Measurements from ENCODE around the gene LCE1A. TPM values are rescaled to one million over a fixed set of nuclear protein-coding genes. Genes with fewer than 3 reads are reported as not detected.

LCE1A gene
- polyA plus RNA-seq, result not detected

GRCh38 chr1:152827173-152827572 is at the start of gene LCE1A:
LCE1A (plus strand) TSS chr1:152827473; CDS start chr1:152827473, 0 bp downstream.
- H3K36me3 Mint-ChIP-seq, result peaks cover 1% of the 10 kb centered on the region
- H3K27me3 Mint-ChIP-seq, result peaks cover 24% of the 10 kb centered on the region
- no peak within 1 kb of the TSS for H3K27ac Mint-ChIP-seq
- no peaks in the 10 kb centered on the region for H3K4me1 Mint-ChIP-seq
- no peak within 1 kb of the TSS for H3K4me3 Mint-ChIP-seq
- H3K9me3 Mint-ChIP-seq, result peaks cover 0 to 5% (median 2%) of the 10 kb centered on the region in 3 donors

- no peak overlapping the region for H3K4me3 Mint-ChIP-seq
- H3K9me3 Mint-ChIP-seq, result peaks cover 0 to 2% (median 2%) of the 10 kb centered on the region in 3 donors
- H3K27me3 Mint-ChIP-seq, result peaks cover 7% of the 10 kb centered on the region
- H3K27ac Mint-ChIP-seq, result peak overlapping the region in 1 of 3 donors; percentile 53
- H3K36me3 Mint-ChIP-seq, result peaks cover 2% of the 10 kb centered on the region
- peaks cover 0 to 2% (median 0%) of the 10 kb centered on the region in 3 donors for H3K4me1 Mint-ChIP-seq
Observed at GRCh38 chr1:152777510-152778137, 49.6 kb upstream of the LCE1A start.

GRCh38 chr1:152783095-152783494 is 44.2 kb upstream of the LCE1A start:
- Mint-ChIP-seq H3K36me3 (no peaks in the 10 kb centered on the region), H3K27ac (no peak overlapping the region), H3K4me3 (no peak overlapping the region), H3K27me3 (peaks cover 4% of the 10 kb centered on the region), H3K4me1 (no peaks in the 10 kb centered on the region), H3K9me3 (no peaks in the 10 kb centered on the region)

GRCh38 chr1:152786077-152786476 is 41.2 kb upstream of the LCE1A start, which contains the start of gene LCE1E:
LCE1E (plus strand) TSS chr1:152786257; CDS start chr1:152787300, 1,043 bp downstream.
- Mint-ChIP-seq H3K4me3 (no peak within 1 kb of the TSS), H3K36me3 (no peaks in the 10 kb centered on the region), H3K9me3 (no peaks in the 10 kb centered on the region), H3K4me1 (no peaks in the 10 kb centered on the region), H3K27me3 (peaks cover 8% of the 10 kb centered on the region), H3K27ac (no peak within 1 kb of the TSS)

- Mint-ChIP-seq H3K27me3 (peaks cover 6% of the 10 kb centered on the region), H3K4me1 (no peaks in the 10 kb centered on the region), H3K9me3 (peaks cover 0 to 2% (median 2%) of the 10 kb centered on the region in 3 donors), H3K36me3 (no peaks in the 10 kb centered on the region), H3K27ac (no peak overlapping the region), H3K4me3 (no peak overlapping the region)
Observed at GRCh38 chr1:152795686-152796085, 31.6 kb upstream of the LCE1A start.

GRCh38 chr1:152796421-152796820 is 30.9 kb upstream of the LCE1A start, which contains the start of gene LCE1D:
LCE1D (plus strand) TSS chr1:152796721; CDS start chr1:152797795, 1,074 bp downstream.
- no peaks in the 10 kb centered on the region for H3K36me3 Mint-ChIP-seq
- no peaks in the 10 kb centered on the region for H3K4me1 Mint-ChIP-seq
- peaks cover 11% of the 10 kb centered on the region for H3K27me3 Mint-ChIP-seq
- peaks cover 0 to 2% (median 2%) of the 10 kb centered on the region in 3 donors for H3K9me3 Mint-ChIP-seq
- H3K27ac Mint-ChIP-seq, result no peak within 1 kb of the TSS
- H3K4me3 Mint-ChIP-seq, result no peak within 1 kb of the TSS

GRCh38 chr1:152801333-152801732 is 25.9 kb upstream of the LCE1A start:
- peaks cover 0 to 2% (median 2%) of the 10 kb centered on the region in 3 donors for H3K9me3 Mint-ChIP-seq
- no peak overlapping the region for H3K4me3 Mint-ChIP-seq
- no peaks in the 10 kb centered on the region for H3K36me3 Mint-ChIP-seq
- no peaks in the 10 kb centered on the region for H3K4me1 Mint-ChIP-seq
- H3K27ac Mint-ChIP-seq, result no peak overlapping the region
- peaks cover 13% of the 10 kb centered on the region for H3K27me3 Mint-ChIP-seq

GRCh38 chr1:152806576-152806975 is 20.7 kb upstream of the LCE1A start, which contains the start of gene LCE1C:
LCE1C (minus strand) TSS chr1:152806651; CDS start chr1:152805478, 1,173 bp downstream.
- no peak within 1 kb of the TSS for H3K27ac Mint-ChIP-seq
- no peaks in the 10 kb centered on the region for H3K4me1 Mint-ChIP-seq
- peaks cover 7% of the 10 kb centered on the region for H3K27me3 Mint-ChIP-seq
- no peaks in the 10 kb centered on the region for H3K36me3 Mint-ChIP-seq
- H3K9me3 Mint-ChIP-seq, result peaks cover 0 to 3% (median 0%) of the 10 kb centered on the region in 3 donors
- H3K4me3 Mint-ChIP-seq, result no peak within 1 kb of the TSS

- no peak overlapping the region for H3K27ac Mint-ChIP-seq
- H3K4me1 Mint-ChIP-seq, result no peaks in the 10 kb centered on the region
- no peaks in the 10 kb centered on the region for H3K36me3 Mint-ChIP-seq
Observed at GRCh38 chr1:152811050-152811449, 16.2 kb upstream of the LCE1A start.

GRCh38 chr1:152811671-152812070 is 15.6 kb upstream of the LCE1A start, which contains the start of gene LCE1B:
LCE1B (plus strand) TSS chr1:152811971; CDS start chr1:152812447, 476 bp downstream.
- H3K4me1 Mint-ChIP-seq, result no peaks in the 10 kb centered on the region
- no peaks in the 10 kb centered on the region for H3K36me3 Mint-ChIP-seq

More at GRCh38 chr1:152811050-152811449, 16.2 kb upstream of the LCE1A start:
- Mint-ChIP-seq H3K4me3 (no peak overlapping the region), H3K27me3 (peaks cover 3% of the 10 kb centered on the region), H3K9me3 (peaks cover 0 to 3% (median 0%) of the 10 kb centered on the region in 3 donors)

GRCh38 chr1:152817309-152817708 is 10.0 kb upstream of the LCE1A start:
- H3K4me1 Mint-ChIP-seq, result peaks cover 0 to 4% (median 3%) of the 10 kb centered on the region in 3 donors
- no peak overlapping the region for H3K27ac Mint-ChIP-seq
- no peaks in the 10 kb centered on the region for H3K9me3 Mint-ChIP-seq
- no peaks in the 10 kb centered on the region for H3K27me3 Mint-ChIP-seq
- no peak overlapping the region for H3K4me3 Mint-ChIP-seq
- H3K36me3 Mint-ChIP-seq, result no peaks in the 10 kb centered on the region

More at GRCh38 chr1:152811671-152812070, 15.6 kb upstream of the LCE1A start, which contains the start of gene LCE1B:
- peaks cover 0 to 3% (median 0%) of the 10 kb centered on the region in 3 donors for H3K9me3 Mint-ChIP-seq
- H3K27me3 Mint-ChIP-seq, result peaks cover 3% of the 10 kb centered on the region
- no peak within 1 kb of the TSS for H3K27ac Mint-ChIP-seq
- H3K4me3 Mint-ChIP-seq, result no peak within 1 kb of the TSS

GRCh38 chr1:152823294-152823693 is 4.0 kb upstream of the LCE1A start:
- H3K4me3 Mint-ChIP-seq, result no peak overlapping the region
- H3K27me3 Mint-ChIP-seq, result peaks cover 9% of the 10 kb centered on the region

GRCh38 chr1:152824964-152825363 is 2.3 kb upstream of the LCE1A start:
- H3K36me3 Mint-ChIP-seq, result peaks cover 1% of the 10 kb centered on the region
- peaks cover 0 to 4% (median 3%) of the 10 kb centered on the region in 3 donors for H3K4me1 Mint-ChIP-seq
- H3K9me3 Mint-ChIP-seq, result peaks cover 0 to 2% (median 0%) of the 10 kb centered on the region in 3 donors
- no peak overlapping the region for H3K4me3 Mint-ChIP-seq
- no peak overlapping the region for H3K27ac Mint-ChIP-seq
- peaks cover 19% of the 10 kb centered on the region for H3K27me3 Mint-ChIP-seq

More at GRCh38 chr1:152823294-152823693, 4.0 kb upstream of the LCE1A start:
- no peaks in the 10 kb centered on the region for H3K36me3 Mint-ChIP-seq
- H3K4me1 Mint-ChIP-seq, result peaks cover 0 to 4% (median 3%) of the 10 kb centered on the region in 3 donors
- peaks cover 0 to 2% (median 0%) of the 10 kb centered on the region in 3 donors for H3K9me3 Mint-ChIP-seq
- H3K27ac Mint-ChIP-seq, result no peak overlapping the region

GRCh38 chr1:152836870-152837269 is 9.6 kb downstream of the LCE1A start:
- Mint-ChIP-seq H3K9me3 (no peaks in the 10 kb centered on the region), H3K4me1 (no peaks in the 10 kb centered on the region), H3K27ac (no peak overlapping the region), H3K36me3 (no peaks in the 10 kb centered on the region), H3K27me3 (no peaks in the 10 kb centered on the region), H3K4me3 (no peak overlapping the region)

GRCh38 chr1:152842556-152842955 is 15.3 kb downstream of the LCE1A start, which contains the start of gene LCE6A:
LCE6A (plus strand) TSS chr1:152842856; CDS start chr1:152843521, 665 bp downstream.
- H3K4me1 Mint-ChIP-seq, result no peaks in the 10 kb centered on the region
- H3K27ac Mint-ChIP-seq, result no peak within 1 kb of the TSS
- no peak within 1 kb of the TSS for H3K4me3 Mint-ChIP-seq
- H3K9me3 Mint-ChIP-seq, result no peaks in the 10 kb centered on the region
- H3K27me3 Mint-ChIP-seq, result peaks cover 14% of the 10 kb centered on the region
- H3K36me3 Mint-ChIP-seq, result no peaks in the 10 kb centered on the region

All from IgD-negative memory B cell (primary cell).